NB4 (cell line): ENCODE measurements around the gene RNU6-1.

Source experiments
- CTCF ChIP-seq: IDR thresholded peaks from one replicate; pipeline ENCODE4 v1.5.1; 2012; ENCODE audit warnings: low read depth, low read length
- MAX ChIP-seq: IDR thresholded peaks from 2 replicates; pipeline ENCODE4 v1.6.1; 2011; ENCODE audit warnings: low read depth, low read length
- MYC ChIP-seq: IDR thresholded peaks from 2 replicates; pipeline ENCODE4 v1.6.1; 2011; ENCODE audit warnings: low read depth, low read length
- POLR2A ChIP-seq: IDR thresholded peaks from 2 replicates; pipeline ENCODE4 v1.6.1; 2011; ENCODE audit warnings: mild to moderate bottlenecking; ENCODE audit not compliant: insufficient read length; ENCODE audit errors: extremely low read depth

GRCh38 chr15:67803299-67803698, 36.5 kb downstream of the RNU6-1 start:
- no peak for TF ChIP-seq CTCF
- TF ChIP-seq POLR2A, result no peak
- no peak for TF ChIP-seq MAX
- no peak for TF ChIP-seq MYC
